ENCODE measurements around the gene TXNIP.

The TXNIP gene

DNA sequence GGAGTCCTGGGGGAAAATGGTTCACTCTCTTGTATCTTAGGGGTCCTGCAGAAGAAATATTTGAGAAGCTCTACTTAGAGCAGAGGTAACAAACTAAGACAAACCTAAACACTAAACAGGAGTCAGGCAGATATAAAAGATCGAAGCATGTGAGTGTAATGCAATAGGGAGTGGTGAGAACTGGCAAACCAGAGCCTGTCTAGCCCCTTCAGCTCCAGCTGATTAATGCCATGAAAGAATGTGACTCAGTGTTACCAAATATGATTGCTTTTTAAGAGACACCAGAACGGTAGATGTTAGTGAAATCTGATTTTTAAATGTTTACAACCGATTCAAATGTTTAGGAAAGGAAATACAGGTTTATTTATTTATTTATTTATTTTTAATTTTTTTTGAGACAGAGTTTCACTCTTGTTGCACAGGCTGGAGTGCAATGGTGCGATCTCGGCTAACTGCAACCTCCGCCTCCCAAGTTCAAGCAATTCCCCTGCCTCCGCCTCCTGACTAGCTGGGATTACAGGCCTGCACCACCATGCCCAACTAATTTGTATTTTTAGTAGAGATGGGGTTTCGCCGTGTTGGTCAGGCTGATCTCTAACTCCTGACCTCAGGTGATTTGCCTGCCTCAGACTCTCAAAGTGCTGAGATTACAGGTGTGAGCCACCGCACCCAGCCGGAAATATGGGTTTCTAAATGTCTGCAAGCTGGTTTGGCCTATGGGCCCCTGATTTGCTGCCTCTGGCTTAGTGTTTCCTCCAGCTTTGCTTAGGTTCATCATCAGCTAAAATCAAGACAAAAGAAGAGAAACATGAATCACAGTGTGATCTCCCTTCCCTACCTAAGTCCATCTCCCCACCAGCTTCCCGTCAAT lies 12.2 kb downstream of the TXNIP start:
- DNase-seq, result peak; percentile 37

DNA sequence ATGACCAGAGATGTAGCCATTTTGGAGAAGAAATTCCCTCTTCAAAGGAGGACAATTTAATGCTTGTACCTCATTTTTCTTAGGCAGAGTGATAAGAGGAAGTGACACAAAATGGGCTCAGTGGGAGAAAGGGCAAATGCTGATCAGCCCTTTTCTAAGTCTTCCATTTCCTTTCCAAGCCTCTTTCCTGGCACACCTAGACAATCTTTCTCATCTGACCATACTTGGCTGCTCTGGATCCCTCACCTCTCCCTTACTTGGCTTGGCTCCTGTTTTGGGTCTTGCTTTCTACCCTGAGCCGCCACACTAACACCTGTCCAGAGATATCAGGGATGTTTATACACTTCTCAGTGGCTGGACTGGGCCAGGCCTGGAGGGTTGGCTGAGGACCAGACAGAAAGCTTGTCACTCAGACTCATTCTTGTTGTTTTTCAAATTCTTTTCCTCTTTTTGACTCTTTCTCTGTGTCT lies 13.1 kb downstream of the TXNIP start:
- no peak for DNase-seq

DNA sequence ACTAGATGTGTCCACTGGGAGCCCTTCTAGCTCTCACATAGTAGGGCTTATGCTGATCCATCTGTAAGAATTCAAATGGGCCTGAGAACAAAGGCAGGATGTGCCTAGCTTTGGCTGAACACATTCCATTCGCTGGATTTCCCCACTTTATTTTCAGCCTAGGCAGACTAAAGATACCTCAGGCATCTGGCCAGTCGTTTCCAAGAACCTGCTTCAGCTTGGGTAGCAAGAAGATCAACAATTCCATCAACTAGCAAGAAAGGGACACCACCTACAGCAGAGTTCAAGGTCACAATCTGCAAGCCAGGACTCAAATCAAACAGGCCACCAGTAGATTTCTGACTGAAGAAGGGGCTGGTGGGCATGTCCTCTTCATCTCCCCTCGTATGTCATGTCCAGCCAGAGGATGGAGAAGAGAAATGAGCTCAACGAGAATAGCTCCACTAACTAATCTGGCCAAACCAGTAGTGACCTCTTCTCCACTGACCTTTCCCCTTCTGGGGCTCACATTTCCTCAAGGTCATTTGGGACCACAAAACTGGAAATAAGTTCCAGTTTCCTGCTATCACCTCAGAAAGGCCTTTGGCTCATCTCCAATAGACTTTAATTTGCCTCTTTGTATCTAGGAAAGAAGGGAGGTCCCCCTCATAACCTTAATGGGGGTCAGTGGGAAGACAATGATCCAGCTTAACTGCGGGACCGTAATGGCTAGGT lies 14.2 kb downstream of the TXNIP start:
- no peak for DNase-seq

DNA sequence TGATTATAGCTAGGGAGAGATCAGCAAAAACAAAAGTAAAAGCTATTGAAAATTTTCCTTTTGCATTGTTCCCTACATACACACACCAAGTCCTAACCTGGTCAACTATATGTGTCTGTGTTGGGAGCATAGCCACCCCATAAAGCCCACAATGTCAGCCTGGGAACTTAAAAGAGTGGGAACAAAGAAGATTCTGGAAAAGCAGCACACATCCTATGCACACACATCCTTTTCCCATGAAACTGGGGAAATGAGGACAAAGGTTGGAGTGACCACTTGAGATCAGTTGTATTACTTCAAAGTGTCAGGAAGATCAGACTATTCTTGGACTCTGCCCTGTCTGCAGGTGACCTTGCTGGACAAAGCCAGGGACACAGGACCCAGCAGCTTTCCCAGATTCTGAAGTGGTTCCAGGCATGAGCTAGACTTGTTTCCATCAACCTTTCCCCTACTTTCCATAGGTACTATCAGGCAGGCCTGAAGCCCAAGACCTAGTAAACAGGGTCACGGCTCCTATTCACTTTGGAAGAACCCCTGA lies 15.9 kb downstream of the TXNIP start:
- DNase-seq, result no peak

DNA sequence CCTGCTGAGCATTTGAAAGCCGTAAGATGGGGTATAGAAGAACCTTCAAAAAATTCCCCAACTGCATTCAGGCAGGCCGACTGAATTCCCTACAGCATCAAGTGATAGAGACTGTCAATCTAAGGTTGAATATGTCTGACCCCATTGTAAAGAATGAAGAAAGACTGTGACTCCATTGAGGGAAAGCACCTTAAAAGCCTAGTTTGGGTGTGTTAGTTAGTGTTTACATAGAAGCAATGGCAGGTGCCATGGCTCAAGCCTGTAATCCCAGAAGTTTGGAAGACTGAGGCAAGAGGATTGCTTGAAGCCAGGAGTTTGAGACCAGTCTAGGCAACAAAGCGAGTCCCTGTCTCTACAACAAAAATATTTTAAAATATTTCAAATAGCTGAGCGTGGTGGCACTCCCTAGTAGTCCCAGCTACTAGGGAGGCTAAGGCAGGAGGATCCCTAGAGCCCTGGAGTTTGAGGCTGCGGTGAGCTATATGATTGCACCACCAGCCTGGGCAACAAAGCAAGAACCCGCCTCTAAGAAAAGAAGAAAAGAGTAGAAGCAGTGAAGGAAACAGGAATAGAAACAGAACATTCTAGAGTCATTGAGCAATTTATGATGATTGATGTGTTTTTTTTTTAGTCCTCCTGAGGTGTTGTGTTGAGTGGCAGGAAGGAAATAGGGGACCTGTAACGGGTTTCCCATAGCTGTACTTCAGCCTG lies 16.5 kb downstream of the TXNIP start:
- DNase-seq, result no peak

DNA sequence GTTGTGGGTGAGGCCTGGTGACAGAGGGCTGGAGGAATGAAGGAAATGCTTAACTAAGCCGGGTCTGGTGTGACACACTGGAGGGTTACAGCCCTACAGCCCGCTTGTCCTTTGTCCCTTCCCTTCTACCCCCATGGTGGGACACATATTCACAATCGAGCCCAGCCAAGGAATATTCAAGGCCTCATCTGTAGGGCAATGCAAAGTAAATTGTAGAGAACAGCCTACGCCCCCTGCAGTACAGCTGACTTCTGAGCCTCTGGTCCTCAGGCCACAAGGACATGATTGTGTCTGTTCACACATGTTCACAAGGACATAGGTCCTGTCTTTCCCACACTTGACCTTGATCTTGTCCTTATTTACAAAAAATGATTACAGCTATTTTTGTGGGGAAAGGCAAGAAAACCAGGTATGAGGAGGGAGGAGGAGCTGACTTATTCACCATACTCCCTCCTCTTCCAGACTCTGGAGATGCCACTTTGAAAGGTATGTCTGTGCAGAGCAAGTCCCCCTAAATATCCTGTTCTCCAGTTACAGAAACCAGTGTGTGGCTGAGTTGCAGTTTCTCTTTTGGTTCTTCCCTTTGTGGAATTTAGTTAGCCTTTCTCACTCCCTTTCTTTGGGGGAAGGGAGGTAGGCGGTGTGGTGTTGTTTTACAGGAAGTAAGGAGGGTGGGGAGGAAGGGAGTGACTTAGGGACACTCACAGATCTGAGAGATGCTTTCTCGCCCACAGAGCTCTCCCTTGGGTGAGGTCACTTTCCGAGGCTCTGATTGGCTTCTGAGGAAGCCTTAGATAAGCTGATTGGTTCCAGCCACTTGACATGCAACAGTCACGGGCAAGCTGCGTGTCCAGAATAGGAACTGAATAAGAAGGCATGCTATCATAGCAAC lies 17.3 kb downstream of the TXNIP start:
- DNase-seq, result peak; percentile 90

DNA sequence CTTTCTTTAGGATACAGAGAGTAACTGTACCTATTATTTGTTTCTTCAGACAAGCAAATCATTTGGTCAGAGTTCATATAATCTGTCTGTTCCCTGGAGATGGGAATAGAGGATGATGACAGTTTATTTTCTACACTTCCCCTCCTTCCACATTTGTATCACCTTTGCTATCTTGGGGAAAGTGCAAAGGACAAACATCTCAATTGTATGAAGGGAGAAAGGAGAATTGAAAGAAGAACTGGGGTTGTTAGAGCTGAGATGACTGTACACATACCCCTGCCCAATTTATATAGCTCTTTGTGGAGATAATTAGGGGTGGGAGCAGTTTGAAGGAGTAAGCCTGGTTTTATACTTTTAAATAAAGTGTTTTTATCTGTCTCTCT lies 17.9 kb downstream of the TXNIP start:
- no peak for DNase-seq

DNA sequence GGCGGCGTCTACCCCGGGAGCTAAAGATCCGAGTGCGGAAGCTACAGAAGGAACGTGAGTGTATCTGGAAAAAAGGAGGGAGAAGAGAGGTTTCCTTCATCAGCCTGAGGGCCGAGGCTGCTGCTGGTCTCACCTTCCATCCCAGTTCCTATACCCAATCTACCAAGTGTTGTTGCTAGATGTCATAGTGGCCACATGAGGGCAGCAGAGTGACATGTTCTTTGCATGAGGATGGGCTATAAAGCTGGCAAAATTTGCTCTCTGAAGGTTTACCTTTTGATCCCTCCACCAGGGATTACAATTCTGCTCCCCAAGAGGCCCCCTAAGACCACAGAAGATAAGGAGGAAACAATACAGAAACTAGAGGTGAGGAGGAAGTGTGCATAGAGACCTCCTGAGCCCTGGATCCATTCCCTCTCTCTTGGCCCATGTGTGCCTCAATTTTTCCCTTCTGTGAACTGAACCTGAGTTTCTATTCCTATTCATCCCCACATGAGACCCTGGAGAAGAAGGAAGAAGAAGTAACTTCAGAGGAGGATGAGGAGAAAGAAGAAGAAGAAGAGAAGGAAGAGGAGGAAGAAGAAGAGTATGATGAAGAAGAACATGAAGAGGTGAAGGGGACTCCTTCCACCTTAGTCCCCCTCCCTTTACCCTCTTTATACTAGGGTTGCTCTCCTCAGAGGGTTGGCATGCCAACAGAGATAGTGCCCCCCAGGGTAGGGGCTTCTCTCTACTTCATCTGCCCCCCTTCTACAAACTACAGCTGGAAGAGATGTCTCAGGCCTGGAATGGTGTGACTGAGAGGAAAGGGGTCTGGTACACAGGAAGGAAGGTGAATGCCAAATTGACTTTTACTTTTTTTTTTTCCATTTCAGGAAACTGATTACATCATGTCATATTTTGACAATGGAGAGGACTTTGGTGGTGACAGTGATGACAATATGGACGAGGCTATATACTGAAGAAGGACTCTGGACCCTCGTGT lies 18.6 kb downstream of the TXNIP start:
- DNase-seq, result peak; percentile 74

DNA sequence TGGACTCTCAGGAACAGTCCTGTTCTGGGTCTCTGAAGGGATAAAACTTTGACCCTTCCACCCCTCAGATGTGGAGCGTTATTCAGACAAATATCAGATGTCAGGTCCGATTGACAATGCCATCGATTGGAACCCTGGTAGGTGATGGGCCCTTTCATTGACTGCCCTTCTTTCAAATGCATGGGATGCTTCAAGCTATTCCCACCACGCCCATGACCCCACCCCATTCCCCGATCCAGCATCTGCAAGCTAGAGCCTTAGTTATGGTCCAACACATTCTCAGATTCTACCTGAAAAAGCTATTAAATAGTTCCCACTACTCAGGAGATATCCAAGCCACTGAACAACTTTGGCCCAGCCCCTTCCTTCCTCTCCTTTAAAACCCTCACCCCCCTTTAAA lies 19.4 kb downstream of the TXNIP start:
- no peak for DNase-seq

DNA sequence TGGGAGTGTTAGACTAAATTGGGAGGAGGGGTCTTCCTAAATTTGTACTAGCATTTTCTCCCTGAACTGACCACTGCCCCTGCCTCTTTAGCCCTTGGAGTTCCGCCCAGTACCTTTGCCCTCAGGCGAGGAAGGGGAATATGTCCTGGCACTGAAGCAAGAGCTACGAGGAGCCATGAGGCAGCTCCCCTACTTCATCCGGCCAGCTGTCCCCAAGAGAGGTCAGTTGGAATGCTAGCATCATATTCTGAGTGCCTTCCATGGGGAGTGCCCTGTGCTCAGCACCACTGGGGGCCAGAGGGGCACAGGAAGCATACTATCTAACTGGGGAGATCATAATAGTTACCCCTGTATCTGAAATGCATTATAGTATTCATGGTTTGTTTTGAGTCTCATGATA lies 21.2 kb downstream of the TXNIP start:
- no peak for DNase-seq

DNA sequence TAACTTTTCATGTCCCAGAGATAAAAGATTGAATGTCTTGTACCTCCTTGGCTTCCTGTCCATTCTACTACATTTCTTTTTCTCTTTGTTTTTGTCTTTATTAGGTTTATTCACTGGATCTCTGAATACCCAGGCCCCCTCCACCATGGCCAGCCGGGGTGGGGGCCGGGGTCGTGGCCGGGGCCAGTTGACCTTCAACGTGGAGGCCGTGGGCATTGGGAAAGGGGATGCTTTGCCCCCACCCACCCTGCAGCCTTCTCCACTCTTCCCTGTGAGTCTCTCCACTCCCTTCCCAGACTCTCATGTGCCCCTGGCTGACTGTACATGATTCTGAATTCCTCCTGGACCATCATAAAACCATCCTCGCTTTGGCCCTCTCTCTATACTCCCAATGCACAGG lies 21.7 kb downstream of the TXNIP start:
- no peak for DNase-seq

DNA sequence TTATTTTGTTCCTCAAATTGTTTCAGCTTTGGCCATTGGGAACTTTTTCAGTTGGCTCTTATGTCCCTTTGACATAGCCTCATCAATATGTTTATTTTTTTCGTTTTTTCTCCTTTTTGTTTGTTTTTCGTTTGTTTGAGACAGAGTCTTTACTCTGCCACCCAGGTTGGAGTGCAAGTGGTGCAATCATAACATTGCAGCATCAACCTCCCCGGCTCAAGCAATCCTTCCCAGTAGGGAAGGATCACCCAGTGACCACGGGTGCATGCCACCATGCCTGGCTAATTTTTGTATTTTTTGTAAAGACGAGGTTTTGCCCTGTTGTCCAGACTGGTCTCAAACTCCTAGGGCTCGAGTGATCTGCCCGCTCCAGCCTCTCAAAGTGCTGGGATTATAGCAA lies 23.8 kb downstream of the TXNIP start:
- DNase-seq, result no peak

DNA sequence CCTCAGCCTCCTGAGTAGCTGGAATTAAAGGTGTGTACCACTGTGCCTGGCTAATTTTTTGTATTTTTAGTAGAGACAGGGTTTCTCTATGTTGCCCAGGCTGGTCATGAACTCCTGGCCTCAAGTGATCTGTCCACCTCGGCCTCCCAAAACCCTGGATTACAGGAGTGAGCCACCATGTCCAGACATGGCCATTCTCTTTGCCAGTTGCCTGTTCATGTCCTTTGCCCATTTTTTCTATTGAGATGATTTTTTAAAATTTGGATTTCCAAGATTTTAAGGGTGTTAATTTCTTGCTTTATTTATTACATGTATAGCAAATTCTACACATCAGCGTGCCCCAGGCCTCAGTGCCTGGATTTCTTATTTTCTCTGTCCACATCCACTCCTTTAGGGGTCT lies 29.1 kb downstream of the TXNIP start:
- DNase-seq, result no peak

DNA sequence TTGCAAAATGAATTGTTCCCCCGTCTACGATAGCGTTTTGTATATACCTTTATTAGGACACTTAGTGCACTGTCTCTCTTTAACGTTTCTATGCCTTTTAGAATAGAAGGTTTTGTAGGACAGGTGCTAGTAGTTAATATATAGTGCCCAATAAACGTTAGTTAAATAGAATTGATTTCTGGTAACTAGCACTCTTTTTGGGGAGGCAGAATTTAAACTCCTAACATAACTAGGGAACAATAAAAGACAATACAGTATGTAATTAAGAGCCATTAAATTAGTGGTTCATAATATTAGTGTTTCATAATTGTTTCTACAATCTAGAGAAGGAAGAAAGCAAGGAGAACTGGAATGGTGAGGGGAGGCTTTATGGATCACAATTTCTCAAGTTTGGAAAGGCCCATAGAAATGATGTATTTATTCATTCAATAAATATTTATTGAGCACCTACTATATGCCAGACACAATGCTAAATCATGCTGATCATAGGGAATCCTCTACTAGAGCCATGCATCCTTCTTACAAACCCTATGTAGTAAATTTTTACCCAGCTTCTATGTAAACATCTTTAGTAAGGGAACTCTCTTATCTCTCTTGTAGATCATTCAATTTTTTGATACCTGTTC lies 31.1 kb downstream of the TXNIP start:
- DNase-seq, result no peak

DNA sequence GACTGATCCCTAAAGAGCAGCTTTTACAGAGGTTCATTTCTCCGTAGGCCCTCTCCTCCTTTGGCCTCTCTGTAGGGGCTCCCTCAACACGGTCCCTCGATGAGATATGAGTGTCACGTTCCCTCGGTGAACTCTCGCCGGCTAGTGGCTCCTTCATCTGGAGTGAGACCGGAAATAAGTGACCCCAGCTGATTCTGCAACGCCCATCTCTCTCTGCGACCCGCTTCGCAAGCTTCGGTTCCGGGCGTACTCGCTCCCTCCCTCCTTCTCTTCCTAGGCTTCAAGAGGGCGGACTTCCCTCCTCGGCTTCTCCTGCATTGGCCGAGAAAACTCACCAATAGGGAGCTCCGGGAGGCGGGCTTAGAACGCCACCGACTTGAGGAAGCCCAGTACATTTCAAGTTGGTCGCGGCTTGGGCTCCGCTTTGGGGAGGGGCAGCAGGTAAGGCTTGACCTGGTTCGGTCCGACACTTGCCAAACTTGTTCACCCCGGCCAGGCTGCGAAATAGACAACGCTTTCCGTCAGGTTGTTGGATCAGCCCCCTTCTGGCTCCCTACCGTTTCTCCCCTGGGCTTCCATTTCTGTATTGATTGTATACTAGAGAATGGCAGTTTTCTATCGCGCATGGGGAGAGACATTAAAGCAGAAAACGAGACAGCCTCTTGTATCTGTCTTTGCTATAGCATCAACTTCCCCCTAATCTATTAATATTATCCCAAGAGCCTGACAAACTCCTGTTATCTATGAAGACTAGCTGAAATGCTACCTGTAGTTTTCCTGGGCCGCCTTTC lies 31.9 kb downstream of the TXNIP start, which contains the start of the genes ANKRD34A and POLR3GL:
ANKRD34A (minus strand) TSS at position 248 of the 791 bp plus-strand sequence. CDS start 2,816 bp downstream, outside the sequence.
POLR3GL (plus strand) TSS at position 363 of the 791 bp plus-strand sequence. CDS start 10,176 bp downstream, outside the sequence.
- peak; percentile 92 for DNase-seq

DNA sequence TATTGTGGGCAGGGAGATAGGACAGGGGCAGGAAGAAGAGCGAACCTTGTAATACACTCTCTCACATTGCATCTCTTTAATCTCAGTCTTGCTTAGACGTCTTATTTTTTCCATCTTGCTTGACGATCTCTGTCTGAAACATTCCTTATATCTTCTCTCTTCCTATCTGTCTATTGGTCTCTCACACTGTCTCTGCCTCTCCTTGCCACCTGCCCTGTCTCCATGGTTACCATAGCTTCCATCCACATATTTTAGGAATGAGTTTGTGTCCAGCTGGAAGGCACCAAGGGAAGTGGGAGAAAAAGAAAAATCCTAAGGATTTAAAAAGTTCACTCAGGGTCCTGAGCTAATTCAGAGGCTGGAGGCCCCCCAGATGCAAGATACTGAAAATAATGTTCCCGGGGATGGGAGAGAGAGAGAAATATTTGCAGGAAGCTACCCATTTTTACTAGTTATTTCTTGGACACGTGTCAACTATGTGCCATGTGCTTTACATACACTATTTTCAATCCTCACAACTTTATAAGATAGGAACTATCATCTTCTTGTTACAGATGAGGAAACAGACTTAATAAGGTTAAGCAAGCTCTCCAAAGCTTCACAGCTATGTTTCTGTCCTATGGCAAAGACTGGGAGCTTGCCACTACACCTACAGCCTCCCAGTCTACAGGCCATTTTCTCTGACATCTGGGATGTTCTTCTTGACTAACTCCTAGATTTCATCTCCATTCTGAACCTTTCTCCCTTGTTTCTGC lies 32.9 kb downstream of the TXNIP start:
- no peak for DNase-seq

DNA sequence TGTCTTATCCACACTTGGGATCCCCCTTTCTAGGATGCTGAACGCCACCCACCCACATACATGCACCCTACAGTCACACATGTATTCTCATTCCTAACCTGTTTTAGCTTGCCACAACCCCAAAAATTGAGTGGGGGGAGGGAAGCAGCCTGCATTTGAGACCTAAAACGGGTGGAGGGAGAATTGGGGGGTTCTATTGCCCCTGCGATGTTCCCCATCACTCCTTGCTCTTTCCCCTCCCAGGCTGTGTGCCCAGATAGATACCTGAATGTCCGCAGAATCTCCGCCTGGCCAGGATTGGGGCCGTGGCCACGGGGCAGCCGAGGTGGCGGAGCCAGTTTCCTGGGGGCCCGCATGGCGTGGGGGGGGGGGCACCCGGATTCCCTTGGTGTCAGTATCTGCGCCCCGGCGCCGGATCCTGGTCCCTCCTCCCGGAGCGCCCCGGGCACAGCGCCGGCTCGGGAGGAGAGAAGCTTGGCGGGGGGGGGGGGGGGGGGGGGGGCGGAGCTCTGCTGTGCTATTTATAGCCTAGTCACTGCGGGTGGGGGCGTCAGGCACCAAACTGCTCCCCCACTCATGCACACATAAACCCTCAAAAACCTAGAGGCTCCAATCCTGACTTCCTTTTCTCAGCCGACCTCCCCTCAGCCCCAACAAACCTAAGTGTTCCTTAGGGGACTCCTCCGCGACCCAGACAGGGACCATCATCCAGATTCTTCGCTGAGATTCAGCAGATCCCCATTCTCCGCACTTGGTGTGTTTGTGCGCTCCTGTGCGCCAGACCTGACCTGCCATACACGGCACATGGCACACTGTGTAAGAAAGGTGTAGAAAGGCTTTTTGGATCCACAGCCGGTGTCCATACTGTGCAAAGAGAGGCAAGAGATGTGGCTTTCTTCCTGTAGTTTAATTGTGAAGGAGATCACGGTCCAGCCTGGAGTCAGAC lies 33.9 kb downstream of the TXNIP start:
- DNase-seq, result peak; percentile 33
